ENCODE data around the gene APOL5.

The APOL5 gene

GRCh38 chr22:35743326-35743860 lies 25.7 kb downstream of the APOL5 start:
- DNase-seq = no peak

- no peak for DNase-seq
Observed at GRCh38 chr22:35746248-35746647, 28.6 kb downstream of the APOL5 start.

- DNase-seq = no peak
Observed at GRCh38 chr22:35746946-35747703, 29.5 kb downstream of the APOL5 start.

- DNase-seq = no peak
Observed at GRCh38 chr22:35749808-35750207, 32.1 kb downstream of the APOL5 start.

- DNase-seq = no peak
Observed at GRCh38 chr22:35752006-35752862, 34.6 kb downstream of the APOL5 start.

GRCh38 chr22:35752863-35753189 lies 35.2 kb downstream of the APOL5 start:
- DNase-seq = no peak

GRCh38 chr22:35754761-35755160 lies 37.1 kb downstream of the APOL5 start:
- DNase-seq = no peak

- no peak for DNase-seq
Observed at GRCh38 chr22:35756722-35757121, 39.0 kb downstream of the APOL5 start.

- DNase-seq = no peak
Observed at GRCh38 chr22:35758394-35758793, 40.7 kb downstream of the APOL5 start.

- DNase-seq = no peak
Observed at GRCh38 chr22:35761037-35761436, 43.4 kb downstream of the APOL5 start.

- no peak for DNase-seq
Observed at GRCh38 chr22:35766654-35767580, 49.2 kb downstream of the APOL5 start.

GRCh38 chr22:35769974-35770373 lies 52.3 kb downstream of the APOL5 start:
- no peak for DNase-seq

GRCh38 chr22:35775339-35775738 lies 57.7 kb downstream of the APOL5 start:
- no peak for DNase-seq

- no peak for DNase-seq
Observed at GRCh38 chr22:35777335-35777975, 59.8 kb downstream of the APOL5 start.
